ENCODE results near the gene PRPF40A. TPM values are rescaled to one million over a fixed set of nuclear protein-coding genes. Genes with fewer than 3 reads are reported as not detected.
A peak's percentile ranks its signal among the peaks of the same experiment; 100 is the strongest.

PRPF40A gene
- total and polyA plus RNA-seq, 9 of the 15 experiments (the other 6 are each of a cell fraction or from before 2014, with no cell fraction given): 168 to 304 (median 264) TPM

- H3K4me1 ChIP-seq (replicated peaks in 1 of 2; ENCODE audit: control insufficient read depth in 2 of 2, insufficient read depth in 2 of 2, low read length in 2 of 2): peaks cover 0 to 17% of the 10 kb centered on the region in 2 experiments; a peak in 2 of 5 replicates
- ATAC-seq (peak; percentile 84), DNase-seq (ENCODE audit: extremely low read depth in 1 of 4, low spot score in 3 of 4) (peak in 3 of 4 experiments; percentile 25 to 74 (median 60)), FAIRE-seq (peak; percentile 51)
- 0% methylated on average over 9 of the region's 9 CpGs for WGBS (ENCODE audit: insufficient coverage, low coverage, missing lambda C conversion rate)
- no peaks in the 10 kb centered on the region for H3K9me1 ChIP-seq (ENCODE audit: control insufficient read depth, insufficient read depth, low read length)
- in situ Hi-C loops (cut with MboI): no loop called here
- ChIA-PET POLR2A (interaction anchor here (0.9 kb wide), 1 partner anchor 49 kb away, joined by 3 read pairs; no protein-coding TSS in a partner anchor), CTCF (ENCODE audit: low intra/inter-chr PET ratio) (no interaction called here)
- no peaks in the 10 kb centered on the region for H3K36me3 ChIP-seq (ENCODE audit: control insufficient read depth, insufficient read depth, low read length)
- no peak overlapping the region for H3K27ac ChIP-seq (ENCODE audit: extremely low read depth, low read depth, low read length)
- no peaks in the 10 kb centered on the region for H3K79me2 ChIP-seq (ENCODE audit: control insufficient read depth, insufficient read depth, low read length)
- intact Hi-C loops (cut with micrococcal nuclease): no loop called here
- H2AFZ ChIP-seq (ENCODE audit: low read depth, low read length): no peak overlapping the region
- peaks cover 11 to 15% of the 10 kb centered on the region in 2 experiments for H3K27me3 ChIP-seq (ENCODE audit: control insufficient read depth in 2 of 2, insufficient read depth in 2 of 2, low read length in 2 of 2)
- peak overlapping the region; percentile 42 for H3K4me2 ChIP-seq (ENCODE audit: insufficient read depth, low read length)
- H3K4me3 ChIP-seq: no peak overlapping the region
- no peak overlapping the region for H3K9ac ChIP-seq (ENCODE audit: insufficient read depth in 1 of 2, low read depth in 2 of 2, low read length in 2 of 2)
- BruUV-seq (replicated peaks): no TSS peak
- no peaks in the 10 kb centered on the region for H4K20me1 ChIP-seq (replicated peaks; ENCODE audit: control insufficient read depth, insufficient read depth, low read length)
- no peaks in the 10 kb centered on the region for H3K9me3 ChIP-seq (replicated peaks; ENCODE audit: control insufficient read depth, insufficient read depth, low read depth, low read length)
- no peak for TF ChIP-seq RB1 (IDR thresholded peaks at IDR 0.05; ENCODE audit: low read depth)
- no peak for TF ChIP-seq SPI1 (IDR thresholded peaks at IDR 0.05; ENCODE audit: borderline replicate concordance, low read depth, low read length)
- TF ChIP-seq PKNOX1 (IDR thresholded peaks at IDR 0.05): peak; percentile 24; the same call in 1 of the 2 replicates
- TF ChIP-seq HNRNPK (IDR thresholded peaks at IDR 0.05; ENCODE audit: low read depth, low read length, poor library complexity, severe bottlenecking): no peak
- no peak for TF ChIP-seq HEY1 (CRISPR knock-in tag; IDR thresholded peaks at IDR 0.05; ENCODE audit: borderline replicate concordance)
- TF ChIP-seq RAD21 (CRISPR knock-in tag; conservative IDR thresholded peaks at IDR 0.05 in 1 of 2, IDR thresholded peaks at IDR 0.05 in 1 of 2): no peak
- TF ChIP-seq DPF2 (IDR thresholded peaks at IDR 0.05): peak; percentile 64
- no peak for TF ChIP-seq IRF9 (tag; IDR thresholded peaks at IDR 0.05)
- peak; percentile 55 for TF ChIP-seq MEIS2 (IDR thresholded peaks at IDR 0.05; ENCODE audit: partially characterized antibody)
- no peak for TF ChIP-seq YBX1 (IDR thresholded peaks at IDR 0.05)
- no peak for TF ChIP-seq KDM4B (IDR thresholded peaks at IDR 0.05; ENCODE audit: borderline replicate concordance in 2 of 2, low read depth in 1 of 2)
- TF ChIP-seq GTF2E2 (tag; IDR thresholded peaks at IDR 0.05): no peak
- TF ChIP-seq ZC3H8 (IDR thresholded peaks at IDR 0.05): no peak
- peak; percentile 79 for TF ChIP-seq ZNF766 (CRISPR knock-in tag; conservative IDR thresholded peaks at IDR 0.05)
- peak; percentile 49; the same call in 1 of the 2 replicates for TF ChIP-seq PML (IDR thresholded peaks at IDR 0.05; ENCODE audit: low read length)
- no peak for TF ChIP-seq ZNF134 (CRISPR knock-in tag; conservative IDR thresholded peaks at IDR 0.05)
- no peak for TF ChIP-seq BRD9 (IDR thresholded peaks at IDR 0.05; ENCODE audit: low read depth, partially characterized antibody)
- no peak for TF ChIP-seq GABPB2 (CRISPR knock-in tag; conservative IDR thresholded peaks at IDR 0.05)
- no peak for TF ChIP-seq NR2C1 (IDR thresholded peaks at IDR 0.05)
- no peak for TF ChIP-seq NR2C1 (tag; IDR thresholded peaks at IDR 0.05)
- TF ChIP-seq MEF2A (IDR thresholded peaks at IDR 0.05; ENCODE audit: control insufficient read depth, low read depth, low read length): no peak
- TF ChIP-seq, protein P1, sequence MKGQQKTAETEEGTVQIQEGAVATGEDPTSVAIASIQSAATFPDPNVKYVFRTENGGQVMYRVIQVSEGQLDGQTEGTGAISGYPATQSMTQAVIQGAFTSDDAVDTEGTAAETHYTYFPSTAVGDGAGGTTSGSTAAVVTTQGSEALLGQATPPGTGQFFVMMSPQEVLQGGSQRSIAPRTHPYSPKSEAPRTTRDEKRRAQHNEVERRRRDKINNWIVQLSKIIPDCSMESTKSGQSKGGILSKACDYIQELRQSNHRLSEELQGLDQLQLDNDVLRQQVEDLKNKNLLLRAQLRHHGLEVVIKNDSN (CRISPR knock-in tag; IDR thresholded peaks at IDR 0.05): no peak
Observed at GRCh38 chr2:152620985-152621384, 96.3 kb downstream of the PRPF40A start.
